Measurements from ENCODE around the gene TNRC6C. TPM values are rescaled to one million over a fixed set of nuclear protein-coding genes. Genes with fewer than 3 reads are reported as not detected.
A peak's percentile ranks its signal among the peaks of the same experiment; 100 is the strongest.

The TNRC6C gene
- total and polyA plus RNA-seq, 2 of the 13 experiments (the other 11 are each of a cell fraction or from before 2014, with no cell fraction given), result 0.66 to 4.9 TPM

- no peak for TF ChIP-seq HOMEZ (CRISPR knock-in tag; IDR thresholded peaks at IDR 0.05; ENCODE audit: low read depth)
- TF ChIP-seq ZNF138 (CRISPR knock-in tag; IDR thresholded peaks at IDR 0.05; ENCODE audit: low read depth), result no peak
- TF ChIP-seq ZXDC (CRISPR knock-in tag; IDR thresholded peaks at IDR 0.05), result no peak
- TF ChIP-seq GABPB1 (CRISPR knock-in tag; IDR thresholded peaks at IDR 0.05), result no peak; the same call in 1 of the 2 replicates
- TF ChIP-seq ZBTB49 (CRISPR knock-in tag; IDR thresholded peaks at IDR 0.05; ENCODE audit: borderline replicate concordance), result no peak
- TF ChIP-seq IKZF5 (CRISPR knock-in tag; IDR thresholded peaks at IDR 0.05), result no peak
- no peak for TF ChIP-seq FOXM1 (CRISPR knock-in tag; IDR thresholded peaks at IDR 0.05)
- peak; percentile 82 for TF ChIP-seq AGO2 (optimal IDR thresholded peaks at IDR 0.05; ENCODE audit: low read depth, low read length)
- TF ChIP-seq DMAP1 (CRISPR knock-in tag; IDR thresholded peaks at IDR 0.05), result no peak
- TF ChIP-seq ATF1 (CRISPR knock-in tag; IDR thresholded peaks at IDR 0.05), result no peak
- no peak for TF ChIP-seq ZNF441 (CRISPR knock-in tag; IDR thresholded peaks at IDR 0.05; ENCODE audit: borderline replicate concordance)
- no peak for TF ChIP-seq KLF15 (CRISPR knock-in tag; IDR thresholded peaks at IDR 0.05; ENCODE audit: borderline replicate concordance)
- no peak for TF ChIP-seq TEAD2 (CRISPR knock-in tag; IDR thresholded peaks at IDR 0.05)
- TF ChIP-seq ZNF205 (CRISPR knock-in tag; IDR thresholded peaks at IDR 0.05), result 0 out of 2 replicates have a peak, but pooled peaks have one; percentile 69
- TF ChIP-seq PHF21A (CRISPR knock-in tag; IDR thresholded peaks at IDR 0.05), result peak; percentile 53
- TF ChIP-seq YY1 (IDR thresholded peaks at IDR 0.05; ENCODE audit: insufficient read depth, insufficient replicate concordance, low read depth, low read length), result no peak
These were observed 158.8 kb downstream of the TNRC6C start (continued) for GRCh38 chr17:78117027-78117981.
